GM20000 (cell line): Measurements from ENCODE around the gene IGFL4.

Experiments
- DNase-seq: peaks from one replicate; pipeline ENCODE4 v3.0.0; 2012; ENCODE audit warnings: low spot score
- TF ChIP-seq, protein P1 (sequence below): IDR thresholded peaks from 2 replicates; pipeline ENCODE4 v1.5.1; 2012; ENCODE audit warnings: mild to moderate bottlenecking, control low read depth; ENCODE audit errors: extremely low read depth, missing control alignments

The IGFL4 gene

GRCh38 chr19:46030812-46031550, 9.8 kb downstream of the IGFL4 start:
- no peak for DNase-seq
- TF ChIP-seq, protein P1, sequence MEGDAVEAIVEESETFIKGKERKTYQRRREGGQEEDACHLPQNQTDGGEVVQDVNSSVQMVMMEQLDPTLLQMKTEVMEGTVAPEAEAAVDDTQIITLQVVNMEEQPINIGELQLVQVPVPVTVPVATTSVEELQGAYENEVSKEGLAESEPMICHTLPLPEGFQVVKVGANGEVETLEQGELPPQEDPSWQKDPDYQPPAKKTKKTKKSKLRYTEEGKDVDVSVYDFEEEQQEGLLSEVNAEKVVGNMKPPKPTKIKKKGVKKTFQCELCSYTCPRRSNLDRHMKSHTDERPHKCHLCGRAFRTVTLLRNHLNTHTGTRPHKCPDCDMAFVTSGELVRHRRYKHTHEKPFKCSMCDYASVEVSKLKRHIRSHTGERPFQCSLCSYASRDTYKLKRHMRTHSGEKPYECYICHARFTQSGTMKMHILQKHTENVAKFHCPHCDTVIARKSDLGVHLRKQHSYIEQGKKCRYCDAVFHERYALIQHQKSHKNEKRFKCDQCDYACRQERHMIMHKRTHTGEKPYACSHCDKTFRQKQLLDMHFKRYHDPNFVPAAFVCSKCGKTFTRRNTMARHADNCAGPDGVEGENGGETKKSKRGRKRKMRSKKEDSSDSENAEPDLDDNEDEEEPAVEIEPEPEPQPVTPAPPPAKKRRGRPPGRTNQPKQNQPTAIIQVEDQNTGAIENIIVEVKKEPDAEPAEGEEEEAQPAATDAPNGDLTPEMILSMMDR: no peak

DNA sequence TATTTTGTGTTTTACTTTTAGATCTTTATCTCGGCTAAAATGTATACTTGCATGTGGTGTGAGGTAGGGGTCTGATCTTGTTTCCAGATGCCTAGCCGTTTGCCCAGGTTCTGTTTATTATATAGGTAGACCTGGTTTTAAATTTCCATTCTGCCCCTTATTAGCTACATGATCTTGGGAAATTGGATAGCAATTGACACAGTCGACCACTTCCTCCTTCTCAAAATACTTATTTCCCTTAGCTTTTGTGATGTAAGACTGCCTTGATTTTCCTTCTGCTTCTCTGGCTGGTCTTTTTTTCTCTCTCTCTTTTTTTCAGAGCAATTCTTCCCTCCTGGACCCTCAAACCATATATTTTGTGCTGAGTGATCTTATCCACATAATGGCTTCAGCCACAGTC, 15.0 kb downstream of the IGFL4 start:
- DNase-seq: no peak

DNA sequence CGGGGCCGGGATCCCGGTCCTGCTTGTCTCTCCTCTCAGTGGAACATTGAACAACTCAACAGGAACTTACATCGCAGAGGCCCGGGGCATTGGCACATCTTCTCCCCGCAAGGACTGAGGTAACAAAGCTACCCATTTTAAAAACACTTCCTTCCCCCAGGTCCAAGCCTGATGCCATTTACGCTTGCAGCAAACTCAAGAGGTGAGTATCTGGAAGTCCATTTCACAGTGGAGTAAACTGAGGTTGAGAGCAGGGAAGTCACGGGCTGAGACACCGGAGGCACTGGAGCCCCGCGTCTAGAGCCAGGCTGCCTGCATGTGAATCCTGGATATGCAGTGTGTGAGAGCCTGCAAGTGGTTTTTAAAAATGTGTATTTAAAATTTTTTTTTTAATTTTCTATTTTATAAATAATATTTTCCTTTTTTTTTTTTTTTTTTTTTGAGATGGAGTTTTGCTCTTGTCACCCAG, 17.5 kb downstream of the IGFL4 start:
- no peak for DNase-seq
- TF ChIP-seq, protein P1: no peak

More for the DNA sequence above, 15.0 kb downstream of the IGFL4 start:
- TF ChIP-seq, protein P1: no peak

DNA sequence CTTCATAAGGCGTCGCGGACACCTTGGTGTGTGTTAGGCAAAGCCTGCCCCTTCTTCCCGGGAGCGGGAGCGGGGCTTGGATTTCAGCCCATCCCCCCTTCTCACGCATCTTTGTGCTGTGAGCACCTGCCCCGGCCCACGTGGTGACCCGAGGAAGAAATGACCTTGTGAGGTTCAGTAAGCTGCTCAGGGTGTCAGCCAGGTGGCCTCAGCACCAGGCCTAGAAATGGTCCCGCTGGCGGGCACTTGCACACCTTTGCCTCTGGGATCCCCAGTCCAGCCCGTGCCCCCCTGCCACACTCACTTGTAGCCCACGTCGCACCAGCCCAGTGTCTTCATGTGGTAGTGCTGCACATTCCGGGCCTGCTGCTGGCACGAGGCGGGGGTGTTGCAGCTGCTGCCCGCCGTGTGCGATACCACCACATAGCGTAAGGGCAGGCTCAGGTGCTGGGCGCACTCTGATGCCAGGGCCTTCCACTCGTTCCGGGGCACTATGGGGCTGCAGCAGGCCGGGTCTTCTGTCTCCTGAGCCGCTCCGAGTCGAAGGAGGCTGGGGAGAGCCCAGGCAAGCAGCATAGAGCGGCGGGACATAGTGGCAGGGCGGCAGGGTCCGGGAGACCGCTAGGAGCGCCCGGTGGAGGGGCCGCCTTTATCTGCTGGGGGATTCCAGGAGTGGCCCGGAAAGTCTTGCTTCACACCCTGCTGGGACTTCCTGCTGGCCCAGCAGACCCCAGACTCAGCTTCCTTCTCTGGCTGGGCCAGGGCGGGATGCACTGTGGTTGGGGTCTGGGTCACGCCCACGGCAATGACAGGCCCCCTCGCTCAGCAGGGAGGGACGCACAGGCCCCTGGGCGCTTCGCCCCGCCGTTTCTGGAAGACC, 18.1 kb downstream of the IGFL4 start, which contains the start of gene PGLYRP1:
Gene PGLYRP1 (minus strand): TSS at position 623 of the 880 bp plus-strand sequence. CDS start 32 bp downstream, at position 591.
- TF ChIP-seq, protein P1: no peak
- DNase-seq: no peak

DNA sequence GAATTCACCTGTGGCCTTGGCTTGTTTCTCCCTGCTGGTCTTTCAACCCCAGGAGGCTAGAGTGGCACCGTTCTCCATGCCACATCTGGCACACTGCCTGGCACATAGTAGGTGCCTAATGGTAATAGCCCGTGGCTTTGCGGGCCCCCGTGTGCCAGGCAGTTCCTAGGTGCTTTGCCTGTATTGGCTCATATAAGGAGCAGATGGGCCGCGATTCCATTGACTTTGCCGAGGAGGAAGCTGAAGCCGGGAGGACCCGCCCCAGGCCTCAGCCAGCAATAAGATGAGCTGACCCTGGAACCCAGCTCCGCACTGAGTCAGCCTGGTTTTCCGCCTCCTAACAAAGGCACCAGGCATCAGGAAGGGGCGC, 18.8 kb downstream of the IGFL4 start:
- no peak for DNase-seq
- TF ChIP-seq, protein P1: no peak

DNA sequence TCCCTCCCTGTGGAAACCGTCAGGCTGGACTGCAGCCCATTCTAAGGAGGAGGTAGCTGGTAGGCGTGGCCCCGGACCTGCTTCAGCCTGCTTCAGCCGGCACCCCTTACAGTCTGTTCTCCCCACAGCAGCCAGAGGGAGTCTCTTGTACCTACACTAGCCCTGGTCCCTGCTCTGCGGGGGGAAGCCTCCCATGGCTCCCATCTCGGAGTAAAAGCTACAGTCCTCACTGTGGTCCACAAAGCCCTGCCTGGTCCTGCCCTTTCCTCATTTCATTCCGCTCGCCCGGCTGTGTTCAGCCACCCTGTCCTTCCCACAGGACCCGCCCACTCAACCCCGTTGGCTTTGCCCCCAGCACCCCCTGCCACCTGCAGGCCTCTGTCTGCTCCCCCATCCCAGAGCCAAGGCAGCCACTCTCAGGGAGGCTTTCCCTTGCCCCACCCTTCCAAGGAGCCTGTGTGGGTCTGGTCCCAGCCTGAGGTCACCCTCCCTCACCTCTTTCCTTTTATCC, 19.2 kb downstream of the IGFL4 start:
- no peak for DNase-seq

More for the DNA sequence above, 19.2 kb downstream of the IGFL4 start:
- TF ChIP-seq, protein P1: no peak
